NCI-H510A treated with DMSO at 0.1 percent for 48 hours (cell line): ENCODE results near the gene SLCO2A1.

Experiments
- DNase-seq: peaks from one replicate; lab custom pipeline; 2025; lab: John Stamatoyannopoulos, UW

Gene SLCO2A1

GRCh38 chr3:133882986-133883586 lies 146.6 kb downstream of the SLCO2A1 start:
- no peak for DNase-seq

GRCh38 chr3:133881939-133882825 lies 147.5 kb downstream of the SLCO2A1 start:
- no peak for DNase-seq

- DNase-seq = no peak
Observed at GRCh38 chr3:133881492-133881891, 148.2 kb downstream of the SLCO2A1 start.

- DNase-seq = no peak
Observed at GRCh38 chr3:133880886-133881455, 148.8 kb downstream of the SLCO2A1 start.

GRCh38 chr3:133880287-133880686 lies 149.4 kb downstream of the SLCO2A1 start:
- no peak for DNase-seq

GRCh38 chr3:133878518-133878917 lies 151.2 kb downstream of the SLCO2A1 start:
- no peak for DNase-seq
